ENCODE data around the gene TBCC. TPM values are rescaled to one million over a fixed set of nuclear protein-coding genes. Genes with fewer than 3 reads are reported as not detected.
A peak's percentile ranks its signal among the peaks of the same experiment; 100 is the strongest.
"Not testable (repeated sequence)": the region's sequence is repeated elsewhere in the genome, so short reads cannot be mapped to it uniquely, and the experiment has no call there.

The TBCC gene
- total RNA-seq, 1 donor from 2014 or later = 79.1 TPM

DNA sequence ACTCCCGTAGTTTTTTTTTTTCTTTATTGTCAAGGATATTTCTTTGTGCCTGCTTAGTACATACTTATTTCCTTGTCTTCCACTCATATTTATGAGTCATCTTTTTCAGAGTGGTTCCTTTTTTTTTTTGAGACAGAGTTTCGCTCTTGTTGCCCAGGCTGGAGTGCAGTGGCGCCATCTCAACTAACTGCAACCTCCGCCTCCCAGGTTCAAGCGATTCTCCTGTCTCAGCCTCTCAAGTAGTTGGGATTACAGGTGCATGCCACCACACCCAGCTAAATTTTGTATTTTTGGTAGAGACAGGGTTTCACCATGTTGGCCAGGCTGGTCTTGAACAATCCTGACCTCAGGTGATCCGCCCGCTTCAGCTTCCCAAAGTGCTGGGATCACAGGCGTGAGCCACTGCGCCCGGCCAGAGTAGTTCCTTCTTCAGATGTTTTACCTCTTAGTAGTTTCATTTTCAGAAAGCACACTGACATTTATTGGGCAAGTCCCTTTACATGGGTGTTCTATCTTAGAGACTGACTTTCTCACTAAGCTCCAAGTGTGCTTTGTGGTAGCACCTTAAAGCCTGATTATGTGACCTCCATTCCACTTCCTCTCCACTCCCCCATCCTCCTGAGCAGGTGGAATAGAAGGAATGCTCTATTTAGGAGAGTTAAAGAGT is 29.1 kb upstream of the TBCC start:
- not testable (repeated sequence) for FAIRE-seq; DNase-seq (ENCODE audit: low spot score in 2 of 2)

DNA sequence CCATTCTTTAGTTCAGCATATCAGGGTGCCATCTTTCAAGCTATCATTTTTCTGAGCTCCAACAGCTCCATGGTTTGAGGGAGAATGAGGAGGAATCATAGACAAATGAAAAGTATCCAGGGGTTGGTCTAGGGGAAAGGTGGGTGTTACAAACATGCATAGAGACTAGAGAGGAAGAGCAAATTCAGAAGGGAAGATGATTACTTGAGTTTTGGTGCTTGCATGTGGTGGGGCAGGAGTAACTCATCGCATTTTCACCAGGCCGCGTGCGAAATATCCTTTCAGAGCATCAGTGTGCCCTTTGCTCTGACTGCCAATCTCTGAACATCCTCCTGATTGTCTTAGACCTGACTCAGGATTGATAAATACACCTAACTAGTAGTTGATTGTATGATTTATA is 28.3 kb upstream of the TBCC start:
- no peak for FAIRE-seq
- DNase-seq (ENCODE audit: low spot score in 2 of 2) = no peak

- DNase-seq (ENCODE audit: low spot score in 2 of 2) (no peak), FAIRE-seq (no peak)
Observed at GRCh38 chr6:42771741-42772100, 25.8 kb upstream of the TBCC start.

- no peak for FAIRE-seq
Observed at GRCh38 chr6:42769836-42770235, 23.9 kb upstream of the TBCC start.

GRCh38 chr6:42769051-42769450 is 23.1 kb upstream of the TBCC start:
- FAIRE-seq = no peak
- DNase-seq (ENCODE audit: low spot score in 2 of 2) = no peak

More at GRCh38 chr6:42769836-42770235, 23.9 kb upstream of the TBCC start:
- no peak for DNase-seq (ENCODE audit: low spot score in 2 of 2)

GRCh38 chr6:42766163-42766670 is 20.3 kb upstream of the TBCC start:
- no peak for DNase-seq (ENCODE audit: low spot score in 2 of 2)
- no peak for FAIRE-seq

DNA sequence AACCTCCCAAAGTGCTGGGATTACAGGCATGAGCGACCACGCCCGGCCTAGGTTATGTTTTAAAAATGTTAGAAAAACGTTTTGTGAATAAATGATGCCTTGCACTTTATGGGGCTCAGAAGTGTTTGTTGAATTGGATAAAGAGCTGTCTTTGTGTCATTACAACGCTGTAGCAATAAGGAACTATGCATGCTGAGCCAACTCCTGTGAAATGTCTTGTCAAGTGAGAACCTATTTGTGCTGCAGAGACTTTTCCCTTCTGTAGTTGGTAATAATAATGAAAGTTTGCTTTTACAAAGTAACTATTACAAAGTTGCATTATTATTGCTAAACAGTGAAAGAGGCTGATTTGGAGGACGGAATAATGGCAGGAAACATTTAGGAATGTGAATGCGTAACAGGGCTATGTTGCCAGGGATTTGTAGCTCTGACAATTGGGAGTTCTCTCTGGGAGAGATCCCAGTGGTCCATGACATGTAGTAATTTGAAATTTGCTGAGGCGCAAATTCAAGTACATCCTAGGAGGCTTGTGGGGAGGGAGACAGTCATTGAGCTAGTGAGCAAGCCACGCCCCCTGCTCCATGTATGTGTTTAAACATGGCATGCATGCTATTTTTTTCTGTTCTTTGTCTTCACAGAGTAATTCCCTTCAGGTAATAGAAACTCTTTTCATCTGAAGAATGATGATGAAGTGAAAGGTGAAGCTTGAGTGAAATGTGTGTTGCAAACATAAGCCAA is 19.2 kb upstream of the TBCC start:
- FAIRE-seq = no peak
- no peak for DNase-seq (ENCODE audit: low spot score in 2 of 2)

GRCh38 chr6:42762950-42763349 is 17.0 kb upstream of the TBCC start:
- FAIRE-seq (no peak), DNase-seq (ENCODE audit: low spot score in 2 of 2) (no peak)

DNA sequence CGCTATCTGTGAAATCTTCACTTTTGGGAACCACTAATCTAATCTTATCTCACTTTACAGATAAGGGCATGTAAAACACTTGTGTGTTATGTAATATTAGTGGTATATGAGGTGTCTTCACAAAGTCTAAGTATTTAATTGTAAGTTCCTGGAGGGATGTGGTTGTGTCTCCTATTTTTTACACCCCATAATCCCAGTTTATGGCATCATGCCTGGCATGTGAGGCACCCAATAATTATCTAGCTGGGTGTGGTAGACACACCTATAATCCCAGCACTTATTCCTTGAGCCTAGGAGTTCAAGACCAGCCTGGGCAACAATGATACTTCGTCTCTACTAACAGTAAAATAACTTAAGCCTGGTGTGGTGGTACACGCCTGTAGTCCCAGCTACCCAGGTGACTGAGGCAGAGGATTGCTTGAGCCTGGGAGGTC is 16.5 kb upstream of the TBCC start:
- FAIRE-seq (no peak), DNase-seq (ENCODE audit: low spot score in 2 of 2) (no peak)

GRCh38 chr6:42761287-42762067 is 15.6 kb upstream of the TBCC start:
- no peak for DNase-seq (ENCODE audit: low spot score in 2 of 2)
- FAIRE-seq = no peak

DNA sequence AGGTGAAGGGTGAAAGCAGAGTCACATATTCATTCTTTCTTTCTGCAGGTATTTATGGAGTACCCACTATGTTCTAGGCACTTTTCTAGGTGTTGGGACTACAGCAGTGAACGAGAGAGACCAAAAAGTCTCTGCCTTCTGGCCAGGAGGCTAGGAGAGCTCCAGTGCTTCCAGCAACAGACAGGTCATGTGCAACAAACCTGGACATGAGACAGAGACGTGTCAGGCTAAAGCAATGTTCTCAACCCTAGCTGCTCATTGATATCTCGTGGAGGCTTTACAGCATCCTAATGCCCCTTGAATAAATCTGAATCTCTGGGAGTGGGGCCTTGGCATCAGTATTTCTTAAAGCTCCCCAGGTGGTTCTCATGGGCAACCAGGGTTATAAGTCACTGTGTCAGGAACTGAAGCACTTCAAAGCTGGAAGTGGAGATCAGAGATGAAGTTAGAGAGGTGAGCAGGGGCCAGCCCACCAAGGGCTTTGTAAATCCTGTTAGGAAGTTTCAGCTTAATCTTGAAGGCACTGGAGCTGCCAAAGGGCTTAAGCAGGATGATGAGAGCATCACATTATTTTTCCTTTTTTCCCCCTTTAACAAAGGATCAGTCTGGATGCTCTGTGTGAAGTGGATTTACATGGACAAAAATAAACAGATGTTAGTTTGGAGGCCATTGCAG is 13.0 kb upstream of the TBCC start:
- DNase-seq (ENCODE audit: low spot score in 2 of 2) (no peak), FAIRE-seq (no peak)

DNA sequence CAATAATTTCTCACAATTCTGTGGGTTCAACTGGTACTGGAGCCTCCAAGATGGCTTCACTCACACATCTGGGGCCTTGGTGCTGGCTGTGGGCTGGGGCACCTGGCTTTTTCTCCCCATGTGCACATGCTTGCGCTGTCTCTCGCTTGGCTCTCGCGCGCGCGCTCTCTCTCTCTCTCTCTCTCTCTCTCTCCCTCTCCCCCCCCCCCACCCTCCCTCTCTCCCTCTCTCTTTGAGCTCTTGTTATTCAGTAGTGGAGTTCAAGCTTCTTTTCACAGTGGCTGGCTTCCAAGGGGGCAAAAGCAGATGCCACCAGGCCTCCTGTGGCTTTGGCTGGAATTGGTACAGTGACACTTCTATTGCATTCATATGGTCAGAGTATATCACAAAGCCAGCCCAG is 10.8 kb upstream of the TBCC start:
- no peak for DNase-seq (ENCODE audit: low spot score in 2 of 2)
- no peak for FAIRE-seq

DNA sequence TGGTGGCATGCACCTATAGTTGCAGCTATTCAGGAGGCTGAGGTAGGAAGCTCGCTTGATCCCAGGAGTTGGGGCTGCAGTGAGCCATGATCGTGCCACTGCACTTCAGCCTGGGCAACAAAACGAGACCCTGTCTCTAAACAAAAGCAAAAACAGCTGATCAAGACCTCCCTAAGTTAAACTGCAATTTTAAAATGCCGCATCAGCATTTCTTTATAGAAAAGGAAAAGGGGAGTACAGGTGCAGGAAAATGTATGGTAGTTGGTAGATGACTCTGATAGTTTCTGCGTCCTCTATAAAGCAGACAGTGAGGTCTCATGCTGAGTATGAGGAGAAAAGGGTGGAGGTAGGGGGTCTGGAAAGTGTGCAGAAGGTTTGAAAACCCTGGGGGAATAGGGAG is 8.9 kb upstream of the TBCC start:
- FAIRE-seq (no peak), DNase-seq (ENCODE audit: low spot score in 2 of 2) (no peak)

DNA sequence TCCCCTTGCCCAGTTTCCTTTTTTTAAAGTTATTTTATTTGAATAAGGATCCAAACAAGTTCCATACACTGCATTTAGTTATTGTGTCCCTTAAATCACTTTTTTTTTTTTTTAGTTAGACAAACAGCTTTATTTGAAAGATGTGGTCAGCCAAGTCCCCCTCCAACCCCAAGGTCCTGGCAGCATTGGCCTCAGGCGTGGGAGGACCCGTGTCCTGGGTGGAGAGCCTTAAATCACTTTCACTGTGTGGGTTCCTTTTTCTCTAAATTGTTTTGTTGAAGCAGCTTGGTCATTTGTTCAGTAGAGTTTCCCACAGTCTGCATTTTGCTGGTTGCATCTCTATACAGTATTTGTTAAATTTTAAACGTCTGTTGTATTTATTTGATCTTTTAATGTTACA is 5.2 kb upstream of the TBCC start:
- FAIRE-seq = no peak
- no peak for DNase-seq (ENCODE audit: low spot score in 2 of 2)

- no peak for FAIRE-seq
- DNase-seq (ENCODE audit: low spot score in 2 of 2) = no peak
Observed at GRCh38 chr6:42748203-42748898, 2.4 kb upstream of the TBCC start.

GRCh38 chr6:42746463-42747391 is 824 bp upstream of the TBCC start:
- DNase-seq (ENCODE audit: low spot score in 2 of 2) (peak; percentile 71 to 73), FAIRE-seq (no peak)

GRCh38 chr6:42745083-42745639 is 742 bp downstream of the TBCC start:
- no peak for FAIRE-seq
- no peak for DNase-seq (ENCODE audit: low spot score in 2 of 2)

- FAIRE-seq = no peak
Observed at GRCh38 chr6:42744351-42744893, 1.5 kb downstream of the TBCC start.

More at GRCh38 chr6:42744351-42744893, 1.5 kb downstream of the TBCC start:
- no peak for DNase-seq (ENCODE audit: low spot score in 2 of 2)
